HG02642 (cell line): ENCODE measurements around the gene NEK6.

Experiments
- ATAC-seq: cut with Tn5 transposase; IDR thresholded peaks from one replicate; pipeline ENCODE4 v1.9.1; 2021; ENCODE audit warnings: mild to moderate bottlenecking; ENCODE audit not compliant: unreplicated experiment, poor library complexity

The NEK6 gene

DNA sequence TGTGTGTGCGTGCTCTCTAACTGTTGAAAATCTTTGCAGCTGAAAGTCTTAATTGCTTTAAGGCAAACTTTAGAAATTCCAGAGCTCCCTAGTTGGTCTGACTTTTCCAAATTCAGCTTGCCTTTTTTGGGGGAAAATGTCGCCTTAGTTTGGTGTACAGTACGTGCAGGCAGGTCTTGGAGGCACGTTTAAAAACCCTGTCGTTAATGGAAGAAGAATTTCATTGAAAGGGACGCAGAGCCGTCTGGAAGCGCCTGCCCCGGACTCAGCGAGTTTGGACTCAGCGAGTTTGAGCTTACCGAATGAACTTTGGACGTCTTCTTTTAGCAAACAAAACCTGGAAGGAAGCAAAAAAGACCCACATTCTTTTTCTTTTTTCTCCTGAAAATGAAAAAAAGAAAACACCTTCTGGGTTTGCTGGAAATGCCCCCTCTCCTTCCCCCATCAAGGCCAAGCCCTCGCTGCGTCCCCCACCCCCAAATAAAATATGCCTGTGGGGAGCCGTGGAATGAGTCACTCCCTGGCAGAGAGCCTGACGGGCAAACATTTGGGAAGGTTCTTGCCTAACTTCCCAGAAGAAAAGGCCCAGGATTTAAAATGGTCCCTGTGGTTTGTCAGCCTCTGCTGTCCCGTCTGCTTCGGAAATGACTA is 1.5 kb downstream of the NEK6 start:
- no peak for ATAC-seq

- ATAC-seq, result no peak
Measured at GRCh38 chr9:124260769-124261603, 3.2 kb downstream of the NEK6 start.

GRCh38 chr9:124261736-124262648 is 4.2 kb downstream of the NEK6 start:
- ATAC-seq, result no peak

DNA sequence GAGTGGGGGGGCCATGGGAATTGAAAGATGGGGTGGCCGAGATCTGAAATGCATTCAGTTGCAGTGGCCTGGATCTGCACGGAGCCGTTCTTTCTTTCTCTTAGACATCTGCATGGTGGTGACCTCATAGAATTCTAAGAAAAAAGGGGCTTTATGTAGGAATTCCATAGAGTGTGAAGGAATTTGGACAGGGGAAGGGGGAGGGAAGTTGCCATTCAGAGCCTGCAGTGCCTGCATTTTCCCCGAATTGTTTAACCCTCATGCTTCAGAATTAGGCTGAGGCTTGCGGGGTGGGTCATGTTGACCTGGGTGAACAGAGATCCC is 4.9 kb downstream of the NEK6 start:
- no peak for ATAC-seq

DNA sequence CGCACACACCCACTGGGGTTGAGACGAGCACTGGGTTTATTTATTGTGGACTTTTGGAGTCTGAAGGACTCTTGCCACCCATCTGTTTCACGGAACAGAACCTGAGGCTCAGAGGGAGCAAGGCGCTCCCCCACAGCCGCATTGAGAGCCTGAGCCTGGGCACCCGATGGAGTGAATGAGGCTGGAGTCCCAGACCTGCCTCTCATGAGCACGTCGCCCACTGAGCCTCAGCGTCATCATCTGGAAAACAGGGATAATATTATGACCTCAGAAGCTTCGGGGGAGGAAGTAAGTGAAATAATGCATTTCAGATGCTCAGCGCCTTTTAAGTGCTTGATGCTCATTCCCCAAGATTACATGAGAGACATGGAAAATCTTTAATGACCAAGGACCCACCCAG is 5.5 kb downstream of the NEK6 start:
- ATAC-seq, result no peak

DNA sequence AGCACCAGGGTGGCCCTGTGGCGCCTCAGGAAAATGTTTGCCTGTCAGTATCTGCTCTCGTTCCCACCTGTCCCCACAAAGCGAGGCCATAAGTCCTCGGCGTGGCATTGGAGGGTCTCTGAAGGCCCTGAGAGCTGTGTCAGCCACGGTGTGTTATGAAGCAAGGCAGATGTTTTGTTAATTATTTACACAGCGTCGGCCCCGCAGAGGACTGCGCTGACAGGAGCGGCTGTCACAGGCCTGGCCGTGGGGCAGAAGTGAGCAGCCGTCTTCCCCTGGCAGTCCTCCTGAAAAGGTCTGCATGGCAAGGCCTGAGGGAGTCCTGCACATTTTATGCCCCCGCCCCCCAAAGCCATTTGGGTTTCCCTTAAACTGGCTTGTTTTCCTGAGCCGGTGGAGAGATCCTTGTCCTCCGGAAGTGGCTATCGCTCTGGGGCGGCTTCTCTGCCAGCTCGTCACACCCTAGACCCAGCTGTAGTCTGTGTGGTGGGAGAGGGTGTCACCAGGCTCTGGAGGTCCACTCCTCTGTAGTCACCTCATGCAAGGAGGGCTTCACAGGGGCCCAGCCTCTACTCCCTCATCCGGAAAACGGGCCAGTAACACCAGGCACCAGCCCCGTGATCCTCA is 6.2 kb downstream of the NEK6 start:
- no peak for ATAC-seq

- ATAC-seq, result peak; percentile 64
Measured at GRCh38 chr9:124264823-124265233, 7.1 kb downstream of the NEK6 start.

DNA sequence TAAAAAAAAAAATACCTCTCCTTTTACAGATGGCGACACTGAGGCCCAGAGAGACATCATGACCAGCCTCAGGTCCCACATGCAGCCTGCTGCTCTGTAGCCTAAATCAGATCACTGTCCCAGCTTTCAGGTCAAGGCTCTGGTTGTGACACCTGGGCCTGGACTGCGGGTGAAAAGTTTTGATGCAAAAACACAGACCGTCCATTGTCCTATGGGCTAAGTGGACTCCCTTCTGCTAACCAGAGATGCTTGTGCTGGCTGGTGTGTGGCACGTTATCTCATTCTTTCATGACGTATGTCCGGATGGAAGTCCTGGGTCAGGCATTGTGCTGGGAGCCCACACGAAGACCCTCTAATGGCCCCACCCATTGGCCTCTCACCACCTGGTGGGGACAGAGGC is 7.8 kb downstream of the NEK6 start:
- no peak for ATAC-seq

- no peak for ATAC-seq
Measured at GRCh38 chr9:124266139-124266825, 8.5 kb downstream of the NEK6 start.

DNA sequence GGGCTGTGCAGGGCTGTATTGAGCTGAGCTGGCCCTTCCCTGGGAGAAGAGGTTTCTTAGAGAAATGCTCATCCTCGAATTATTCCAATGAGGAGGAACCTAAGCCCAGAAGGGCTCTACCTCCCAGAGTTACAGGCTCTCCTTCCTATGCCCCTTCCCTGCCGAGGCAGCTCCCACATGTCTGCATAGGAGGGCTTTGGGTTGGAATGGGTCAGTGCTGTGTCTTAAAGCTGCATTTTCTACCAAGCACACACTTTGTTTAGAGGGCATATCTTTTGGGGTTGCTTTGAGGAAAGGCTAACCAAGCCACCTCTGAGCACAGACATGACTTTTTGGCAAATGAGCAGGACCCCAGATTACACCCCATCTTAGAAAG is 9.1 kb downstream of the NEK6 start:
- no peak for ATAC-seq

GRCh38 chr9:124267271-124267807 is 9.6 kb downstream of the NEK6 start:
- ATAC-seq, result no peak

DNA sequence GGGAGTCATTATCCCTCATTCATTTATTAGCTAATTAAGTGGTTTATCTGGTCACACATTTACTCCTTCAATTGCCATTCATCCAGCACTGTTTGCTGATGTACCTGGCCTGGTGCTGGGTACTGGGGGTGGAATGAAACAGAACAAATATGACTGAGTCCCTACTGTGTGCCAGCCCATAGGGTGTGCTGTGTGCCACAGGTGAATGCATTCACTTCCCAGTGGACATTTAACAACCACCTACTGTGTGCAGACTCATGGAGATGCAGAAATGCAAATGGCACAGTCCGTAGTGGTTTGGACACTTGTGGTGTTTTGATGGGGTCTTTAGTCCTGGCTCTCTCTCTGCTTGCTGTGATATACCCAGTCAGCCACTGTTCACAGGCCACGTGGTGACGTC is 10.5 kb downstream of the NEK6 start:
- no peak for ATAC-seq

- ATAC-seq, result no peak
Measured at GRCh38 chr9:124268661-124269060, 10.9 kb downstream of the NEK6 start.

DNA sequence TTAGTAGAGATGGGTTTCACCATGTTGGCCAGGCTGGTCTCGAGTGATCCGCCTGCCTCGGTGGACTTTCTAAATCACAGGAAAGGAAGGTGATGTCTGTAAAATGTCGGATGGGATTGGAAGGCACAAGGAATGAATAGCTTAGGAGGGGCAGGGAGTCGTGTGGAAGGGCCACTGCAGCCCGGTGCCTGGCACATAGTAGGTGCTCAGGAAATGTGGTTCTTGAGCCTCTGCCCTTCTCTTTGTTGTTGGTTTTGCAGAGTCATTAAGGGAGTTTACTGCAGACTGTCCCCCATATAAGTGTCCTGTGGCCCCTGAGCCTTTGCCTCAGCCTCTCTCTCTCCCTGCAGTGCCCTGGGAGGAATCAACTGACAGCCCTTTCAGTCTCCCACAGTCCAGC is 11.8 kb downstream of the NEK6 start:
- no peak for ATAC-seq

GRCh38 chr9:124270504-124271335 is 13.0 kb downstream of the NEK6 start:
- no peak for ATAC-seq

- no peak for ATAC-seq
Measured at GRCh38 chr9:124271660-124272059, 13.9 kb downstream of the NEK6 start.

DNA sequence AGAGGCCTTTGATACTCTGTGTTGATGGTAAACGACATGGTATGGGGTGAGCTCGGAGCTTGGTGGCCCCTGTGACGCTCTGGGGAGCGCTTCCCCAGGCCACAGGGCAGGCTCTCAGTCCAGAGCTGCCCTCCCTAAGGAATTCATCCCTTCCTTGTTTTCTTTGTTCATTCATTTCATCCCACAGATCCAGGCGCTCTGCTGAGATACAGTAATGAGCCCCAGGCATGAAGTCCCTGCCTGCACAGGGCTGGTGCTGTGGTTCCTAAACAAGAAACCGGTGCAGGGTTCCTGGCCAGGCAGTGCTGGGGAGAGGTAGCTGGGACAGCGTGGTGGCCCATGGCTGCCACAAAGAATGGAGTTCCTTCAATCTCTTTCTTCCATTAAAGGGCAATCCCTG is 14.4 kb downstream of the NEK6 start:
- no peak for ATAC-seq

GRCh38 chr9:124272979-124273378 is 15.2 kb downstream of the NEK6 start:
- no peak for ATAC-seq
